H9 (cell line): ENCODE data around the gene CPSF4L. TPM values are rescaled to one million over a fixed set of nuclear protein-coding genes. Genes with fewer than 3 reads are reported as not detected.

Source experiments
- DNase-seq: peaks from one replicate; pipeline ENCODE4 v3.0.0-alpha.2; 2017
- H2AFZ ChIP-seq: one replicate; pipeline ENCODE4 v1.6.1; 2013; ENCODE audit warnings: mild to moderate bottlenecking, low read length, control low read depth, moderate library complexity
- H2AK5ac ChIP-seq: 2 replicates; pipeline ENCODE4 v1.6.1; 2013; ENCODE audit warnings: low read length, control low read depth, mixed read lengths; ENCODE audit not compliant: insufficient read length
- H2BK120ac ChIP-seq: one replicate; pipeline ENCODE4 v1.6.1; 2013; ENCODE audit warnings: low read depth, mild to moderate bottlenecking, low read length, control low read depth, inconsistent platforms; ENCODE audit not compliant: poor library complexity, severe bottlenecking
- H2BK12ac ChIP-seq: 2 replicates; pipeline ENCODE4 v1.6.1; 2013; ENCODE audit warnings: low read length, control low read depth, mixed read lengths, low read depth; ENCODE audit not compliant: insufficient read length
- H2BK15ac ChIP-seq: 2 replicates; pipeline ENCODE4 v1.6.1; 2013; ENCODE audit warnings: low read depth, low read length, control low read depth
- H2BK20ac ChIP-seq: one replicate; pipeline ENCODE4 v1.6.1; 2013; ENCODE audit warnings: low read depth, mild to moderate bottlenecking, low read length, control low read depth, inconsistent platforms; ENCODE audit not compliant: poor library complexity, severe bottlenecking
- H2BK5ac ChIP-seq: 2 replicates; pipeline ENCODE4 v1.6.1; 2013; ENCODE audit warnings: low read length, control low read depth, mixed read lengths; ENCODE audit not compliant: insufficient read length
- H3K14ac ChIP-seq: 2 replicates; pipeline ENCODE4 v1.6.1; 2013; ENCODE audit warnings: low read length, control low read depth; ENCODE audit not compliant: insufficient read depth
- H3K18ac ChIP-seq: 2 replicates; pipeline ENCODE4 v1.6.1; 2013; ENCODE audit warnings: low read depth, mild to moderate bottlenecking, mixed read lengths, low read length, control low read depth; ENCODE audit not compliant: insufficient read length
- H3K23ac ChIP-seq: 2 replicates; pipeline ENCODE4 v1.6.1; 2013; ENCODE audit warnings: low read length, control low read depth, mixed read lengths, low read depth; ENCODE audit not compliant: insufficient read length
- H3K23me2 ChIP-seq: 2 replicates; pipeline ENCODE4 v1.6.1; 2013; ENCODE audit warnings: low read depth, mild to moderate bottlenecking, mixed read lengths, low read length, control low read depth; ENCODE audit not compliant: insufficient read length, poor library complexity, severe bottlenecking
- H3K27ac ChIP-seq: 2 replicates; pipeline ENCODE4 v1.5.1; 2013; ENCODE audit warnings: low read length, control low read depth, mixed read lengths, low read depth; ENCODE audit not compliant: insufficient read length
- H3K27me3 ChIP-seq: 2 replicates; pipeline ENCODE4 v1.6.1; 2013; ENCODE audit warnings: low read length, control low read depth, inconsistent platforms; ENCODE audit not compliant: insufficient read depth
- H3K4ac ChIP-seq: 2 replicates; pipeline ENCODE4 v1.6.1; 2013; ENCODE audit warnings: low read depth, mild to moderate bottlenecking, control low read depth, inconsistent platforms, low read length, moderate library complexity
- H3K4me1 ChIP-seq: 2 replicates; pipeline ENCODE4 v1.6.1; 2013; ENCODE audit warnings: low read length, control low read depth, inconsistent platforms; ENCODE audit not compliant: insufficient read depth
- H3K4me2 ChIP-seq: 2 replicates; pipeline ENCODE4 v1.6.1; 2013; ENCODE audit warnings: low read length, control low read depth, mixed read lengths; ENCODE audit not compliant: insufficient read length, insufficient read depth
- H3K56ac ChIP-seq: 2 replicates; pipeline ENCODE4 v1.6.1; 2013; ENCODE audit warnings: low read depth, mild to moderate bottlenecking, mixed read lengths, low read length, control low read depth; ENCODE audit not compliant: insufficient read length
- H3K79me1 ChIP-seq: 2 replicates; pipeline ENCODE4 v1.6.1; 2013; ENCODE audit warnings: low read depth, mild to moderate bottlenecking, moderate library complexity, low read length, control low read depth, inconsistent platforms; ENCODE audit not compliant: insufficient read depth, poor library complexity, severe bottlenecking
- H3K79me2 ChIP-seq: 2 replicates; pipeline ENCODE4 v1.6.1; 2013; ENCODE audit warnings: low read length, control low read depth, inconsistent platforms; ENCODE audit not compliant: insufficient read depth
- H3K9ac ChIP-seq: 2 replicates; pipeline ENCODE4 v1.6.1; 2013; ENCODE audit warnings: low read length, control low read depth, mixed read lengths; ENCODE audit not compliant: insufficient read length; ENCODE audit errors: extremely low read depth
- H3K9me3 ChIP-seq: one replicate; pipeline ENCODE4 v1.6.1; 2013; ENCODE audit warnings: low read depth, low read length, inconsistent platforms; ENCODE audit not compliant: control insufficient read depth
- H3T11ph ChIP-seq: one replicate; pipeline ENCODE4 v1.6.1; 2013; ENCODE audit warnings: mild to moderate bottlenecking, low read length, control low read depth, inconsistent platforms
- H4K20me1 ChIP-seq: one replicate; pipeline ENCODE4 v1.6.1; 2013; ENCODE audit not compliant: control insufficient read depth, insufficient read length, insufficient read depth
- H4K5ac ChIP-seq: 2 replicates; pipeline ENCODE4 v1.6.1; 2013; ENCODE audit warnings: low read depth, mild to moderate bottlenecking, mixed read lengths, low read length, control low read depth; ENCODE audit not compliant: insufficient read length
- H4K8ac ChIP-seq: replicated peaks from 2 replicates; pipeline ENCODE4 v1.6.1; 2013; ENCODE audit warnings: low read length, control low read depth, mixed read lengths, low read depth; ENCODE audit not compliant: insufficient read length
- H4K91ac ChIP-seq: 2 replicates; pipeline ENCODE4 v1.6.1; 2013; ENCODE audit warnings: low read depth, mild to moderate bottlenecking, moderate library complexity, mixed read lengths, low read length, control low read depth; ENCODE audit not compliant: insufficient read length
- H3K27ac Mint-ChIP-seq, 3 experiments: 2 replicates in 2 of 3; 3 replicates in 1 of 3; pipeline ENCODE4 v1.8.0; 2020 to 2021; ENCODE audit warnings: mixed read lengths in 3 of 3, mild to moderate bottlenecking in 1 of 3, moderate library complexity in 1 of 3
- H3K27me3 Mint-ChIP-seq: 2 replicates; pipeline ENCODE4 v1.8.0; 2021; ENCODE audit warnings: low read depth, mild to moderate bottlenecking, moderate library complexity, mixed read lengths
- H3K36me3 Mint-ChIP-seq, 3 experiments: 2 replicates in 2 of 3; 3 replicates in 1 of 3; pipeline ENCODE4 v1.8.0; 2020 to 2021; ENCODE audit warnings: low read depth in 3 of 3, mixed read lengths in 3 of 3; ENCODE audit not compliant: insufficient read depth in 1 of 3
- H3K4me1 Mint-ChIP-seq, 2 experiments: 2 replicates each; pipeline ENCODE4 v1.8.0; 2020; ENCODE audit warnings: mixed read lengths in 2 of 2
- H3K4me3 Mint-ChIP-seq, 2 experiments: 2 replicates in 1 of 2; 3 replicates in 1 of 2; pipeline ENCODE4 v1.8.0; 2020 to 2021; ENCODE audit warnings: mild to moderate bottlenecking in 2 of 2, mixed read lengths in 2 of 2, moderate library complexity in 1 of 2
- H3K9me3 Mint-ChIP-seq, 2 experiments: 2 replicates in 1 of 2; 3 replicates in 1 of 2; pipeline ENCODE4 v1.8.0; 2020; ENCODE audit warnings: mild to moderate bottlenecking in 2 of 2, mixed read lengths in 2 of 2, moderate library complexity in 1 of 2
- CTCF ChIP-seq: fragments of 200-600 bp; sonication (generic); conservative IDR thresholded peaks from 3 replicates; pipeline ENCODE4 v1.8.0; 2021; ENCODE audit warnings: antibody characterized with exemption, mild to moderate bottlenecking
- WGBS: extraction: QIAGEN DNeasy Blood & Tissue Kit; methylation state at CpG from one replicate; pipeline ENCODE4 v1.1.7; 2013; ENCODE audit warnings: missing lambda C conversion rate, low lambda C conversion rate, mixed read lengths; ENCODE audit not compliant: insufficient read length; ENCODE audit errors: extremely low coverage; 5-methylcytosine and 5-hydroxymethylcytosine counted together
- total RNA-seq: library from RNA; stranded (reverse); gene quantifications from 2 replicates; pipeline ENCODE4 v1.2.1, GENCODE V29; 2021

The CPSF4L gene
- total RNA-seq, 1 experiment from 2014 or later, result not detected

- Histone ChIP-seq H3K14ac (no peak overlapping the region), H3K79me1 (no peaks in the 10 kb centered on the region), H3K23me2 (no peaks in the 10 kb centered on the region), H3K27ac (no peak overlapping the region), H2AK5ac (no peak overlapping the region), H3K56ac (no peak overlapping the region), H2BK5ac (no peak overlapping the region), H4K5ac (no peak overlapping the region), H3K79me2 (no peaks in the 10 kb centered on the region), H2BK15ac (no peak overlapping the region), H3K4me2 (no peak overlapping the region), H3K4ac (no peak overlapping the region), H4K91ac (no peak overlapping the region), H3K27me3 (no peaks in the 10 kb centered on the region), H3T11ph (no peak overlapping the region), H4K20me1 (no peaks in the 10 kb centered on the region), H3K9ac (no peak overlapping the region), H3K18ac (no peak overlapping the region), H3K4me1 (no peaks in the 10 kb centered on the region; the same call in 1 of the 2 replicates), H2AFZ (no peak overlapping the region), H4K8ac (no peak overlapping the region), H2BK120ac (no peak overlapping the region), H3K23ac (no peak overlapping the region), H3K9me3 (no peaks in the 10 kb centered on the region), H2BK20ac (no peak overlapping the region), H2BK12ac (no peak overlapping the region)
- H3K4me1 Mint-ChIP-seq, result peaks cover 13 to 15% of the 10 kb centered on the region in 2 experiments
- no peaks in the 10 kb centered on the region; the same call in 1 of the 2 replicates for H3K27me3 Mint-ChIP-seq
- no peak overlapping the region; a peak in 1 of 5 replicates for H3K4me3 Mint-ChIP-seq
- no peaks in the 10 kb centered on the region; a peak in 1 of 7 replicates for H3K36me3 Mint-ChIP-seq
- H3K27ac Mint-ChIP-seq, result no peak overlapping the region; a peak in 1 of 7 replicates
- no peak for TF ChIP-seq CTCF
- DNase-seq, result no peak
- H3K9me3 Mint-ChIP-seq, result no peaks in the 10 kb centered on the region
- no CpG with 5 or more reads among the region's 4 CpGs for WGBS
Observed at GRCh38 chr17:73274490-73274889, 12.8 kb upstream of the CPSF4L start.
